ENCODE data around the gene WAS.
A peak's percentile ranks its signal among the peaks of the same experiment; 100 is the strongest.
"Not testable (repeated sequence)": the region's sequence is repeated elsewhere in the genome, so short reads cannot be mapped to it uniquely, and the experiment has no call there.

The WAS gene

GRCh38 chrX:48683411-48683982 is at the start of gene WAS:
Gene WAS, plus strand, starts transcription at chrX:48683799. Its CDS starts 55 bp downstream, at chrX:48683854.
- no peak for FAIRE-seq

GRCh38 chrX:48636301-48636700 is 47.3 kb upstream of the WAS start:
- no peak for FAIRE-seq

- FAIRE-seq: no peak
Observed at GRCh38 chrX:48636776-48637175, 46.8 kb upstream of the WAS start.

- FAIRE-seq: no peak
Observed at GRCh38 chrX:48645669-48646068, 37.9 kb upstream of the WAS start.

- FAIRE-seq: peak; percentile 84
Observed at GRCh38 chrX:48648336-48648751, 35.3 kb upstream of the WAS start.

- FAIRE-seq: no peak
Observed at GRCh38 chrX:48649102-48649501, 34.5 kb upstream of the WAS start.

GRCh38 chrX:48652055-48652579 is 31.5 kb upstream of the WAS start:
- not testable (repeated sequence) for FAIRE-seq

GRCh38 chrX:48654746-48655145 is 28.9 kb upstream of the WAS start:
- FAIRE-seq: not testable (repeated sequence)

GRCh38 chrX:48659686-48660085 is 23.9 kb upstream of the WAS start:
- not testable (repeated sequence) for FAIRE-seq

- no peak for FAIRE-seq
Observed at GRCh38 chrX:48663241-48663640, 20.4 kb upstream of the WAS start.

GRCh38 chrX:48664156-48664555 is 19.4 kb upstream of the WAS start:
- no peak for FAIRE-seq

- FAIRE-seq: no peak
Observed at GRCh38 chrX:48665991-48666390, 17.6 kb upstream of the WAS start.

- no peak for FAIRE-seq
Observed at GRCh38 chrX:48666649-48667048, 16.9 kb upstream of the WAS start.

- no peak for FAIRE-seq
Observed at GRCh38 chrX:48667509-48667908, 16.1 kb upstream of the WAS start.

GRCh38 chrX:48668187-48668586 is 15.4 kb upstream of the WAS start:
- FAIRE-seq: not testable (repeated sequence)

- no peak for FAIRE-seq
Observed at GRCh38 chrX:48676106-48676892, 7.3 kb upstream of the WAS start.

- FAIRE-seq: no peak
Observed at GRCh38 chrX:48676893-48677270, 6.7 kb upstream of the WAS start.

GRCh38 chrX:48677516-48677915 is 6.1 kb upstream of the WAS start:
- no peak for FAIRE-seq

- FAIRE-seq: not testable (repeated sequence)
Observed at GRCh38 chrX:48680467-48680866, 3.1 kb upstream of the WAS start.

- FAIRE-seq: not testable (repeated sequence)
Observed at GRCh38 chrX:48680925-48681324, 2.7 kb upstream of the WAS start.

- FAIRE-seq: no peak
Observed at GRCh38 chrX:48681539-48682183, 1.9 kb upstream of the WAS start.

GRCh38 chrX:48682795-48683194 is 804 bp upstream of the WAS start:
- FAIRE-seq: not testable (repeated sequence)

- FAIRE-seq: no peak
Observed at GRCh38 chrX:48684134-48684533, 535 bp downstream of the WAS start.

GRCh38 chrX:48685416-48685815 is 1.8 kb downstream of the WAS start:
- no peak for FAIRE-seq

Data from islet of Langerhans (tissue), 1 donor.